Astrocyte of the spinal cord (primary cell): ENCODE results near the gene SS18L1.
A peak's percentile ranks its signal among the peaks of the same experiment; 100 is the strongest.
"Not testable (repeated sequence)": the region's sequence is repeated elsewhere in the genome, so short reads cannot be mapped to it uniquely, and the experiment has no call there.

ENCODE experiments used
- DNase-seq: peaks from one replicate; pipeline ENCODE4 v3.0.0; 2011; ENCODE audit warnings: low read depth, low spot score
- H3K4me3 ChIP-seq: 2 replicates; pipeline ENCODE4 v1.5.1; 2011; ENCODE audit warnings: low read depth, mild to moderate bottlenecking, low read length, moderate library complexity
- in situ Hi-C: cut with HindIII; loops from 2 replicates; pipeline ENCODE4 v1.10.0; 2017; ENCODE audit warnings: low sequenced_read_pairs
- TF ChIP-seq, protein P1 (sequence below): IDR thresholded peaks from 2 replicates; pipeline ENCODE4 v1.5.1; 2012; ENCODE audit warnings: low read depth, mild to moderate bottlenecking, low read length, inconsistent platforms

The SS18L1 gene

DNA sequence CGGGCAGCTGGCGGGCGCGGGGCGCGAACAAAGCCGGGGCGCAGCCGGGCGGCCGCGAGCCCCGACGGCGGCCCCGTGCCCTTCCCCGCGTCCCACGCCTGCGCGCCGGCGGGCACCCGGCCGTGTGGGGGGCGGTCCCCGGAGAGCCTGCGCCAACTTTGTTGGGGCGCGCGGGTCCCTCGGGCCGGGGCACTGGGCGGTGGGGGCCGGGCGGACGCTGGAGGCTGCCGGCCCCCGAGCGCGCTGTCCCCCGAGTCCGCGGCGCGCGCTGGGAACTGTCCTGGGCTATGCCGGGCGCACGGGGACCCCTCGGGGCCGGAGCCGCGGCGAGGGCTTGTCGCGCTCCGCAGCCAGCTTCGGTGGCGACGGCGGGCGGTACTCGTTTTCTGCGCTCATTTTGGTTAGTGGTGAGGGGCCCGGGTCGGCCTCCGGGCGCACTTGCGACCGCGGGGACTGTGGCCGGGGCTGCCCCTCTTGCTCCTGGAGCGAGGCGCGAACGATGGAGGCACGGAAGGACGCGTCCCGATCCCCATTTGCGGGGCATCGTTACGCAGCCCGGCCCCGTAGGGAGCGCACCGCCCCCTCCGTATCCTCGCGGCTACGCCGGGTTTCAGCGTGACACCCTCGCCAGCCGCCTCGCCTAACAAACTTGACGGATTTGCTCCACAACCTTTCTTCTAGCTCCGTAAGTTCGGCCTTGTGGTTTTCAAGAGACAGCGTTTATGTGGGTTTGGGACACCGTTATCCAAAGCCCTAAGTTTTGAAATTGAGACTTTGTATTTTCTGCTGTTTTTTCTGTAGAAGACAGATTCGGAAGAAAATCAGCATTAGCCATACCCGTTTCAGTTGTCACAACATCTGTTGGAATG, 622 bp downstream of the SS18L1 start:
- H3K4me3 ChIP-seq, result peak overlapping the region; percentile 64
- TF ChIP-seq, protein P1, sequence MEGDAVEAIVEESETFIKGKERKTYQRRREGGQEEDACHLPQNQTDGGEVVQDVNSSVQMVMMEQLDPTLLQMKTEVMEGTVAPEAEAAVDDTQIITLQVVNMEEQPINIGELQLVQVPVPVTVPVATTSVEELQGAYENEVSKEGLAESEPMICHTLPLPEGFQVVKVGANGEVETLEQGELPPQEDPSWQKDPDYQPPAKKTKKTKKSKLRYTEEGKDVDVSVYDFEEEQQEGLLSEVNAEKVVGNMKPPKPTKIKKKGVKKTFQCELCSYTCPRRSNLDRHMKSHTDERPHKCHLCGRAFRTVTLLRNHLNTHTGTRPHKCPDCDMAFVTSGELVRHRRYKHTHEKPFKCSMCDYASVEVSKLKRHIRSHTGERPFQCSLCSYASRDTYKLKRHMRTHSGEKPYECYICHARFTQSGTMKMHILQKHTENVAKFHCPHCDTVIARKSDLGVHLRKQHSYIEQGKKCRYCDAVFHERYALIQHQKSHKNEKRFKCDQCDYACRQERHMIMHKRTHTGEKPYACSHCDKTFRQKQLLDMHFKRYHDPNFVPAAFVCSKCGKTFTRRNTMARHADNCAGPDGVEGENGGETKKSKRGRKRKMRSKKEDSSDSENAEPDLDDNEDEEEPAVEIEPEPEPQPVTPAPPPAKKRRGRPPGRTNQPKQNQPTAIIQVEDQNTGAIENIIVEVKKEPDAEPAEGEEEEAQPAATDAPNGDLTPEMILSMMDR, result no peak
- in situ Hi-C loops, result no loop called here
- peak; percentile 57 for DNase-seq

DNA sequence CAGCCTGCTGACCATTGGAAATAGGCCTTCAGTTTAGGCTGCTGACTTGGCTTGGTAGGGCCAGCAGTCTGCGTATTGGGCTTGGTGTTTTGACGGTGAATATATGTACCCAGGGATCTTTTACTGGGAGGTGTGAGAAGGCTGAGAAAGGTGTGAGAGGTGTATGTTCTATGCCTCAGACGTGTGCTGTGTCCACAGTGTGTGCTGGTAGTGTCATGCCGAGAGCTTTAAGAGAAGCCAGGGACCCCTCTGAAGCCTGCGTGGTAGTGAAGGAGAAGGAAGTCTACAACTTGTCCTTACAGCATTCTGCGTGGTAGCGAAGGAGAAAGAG, 2.1 kb downstream of the SS18L1 start:
- in situ Hi-C loops, result no loop called here
- no peak overlapping the region for H3K4me3 ChIP-seq
- no peak for DNase-seq
- TF ChIP-seq, protein P1, result no peak

DNA sequence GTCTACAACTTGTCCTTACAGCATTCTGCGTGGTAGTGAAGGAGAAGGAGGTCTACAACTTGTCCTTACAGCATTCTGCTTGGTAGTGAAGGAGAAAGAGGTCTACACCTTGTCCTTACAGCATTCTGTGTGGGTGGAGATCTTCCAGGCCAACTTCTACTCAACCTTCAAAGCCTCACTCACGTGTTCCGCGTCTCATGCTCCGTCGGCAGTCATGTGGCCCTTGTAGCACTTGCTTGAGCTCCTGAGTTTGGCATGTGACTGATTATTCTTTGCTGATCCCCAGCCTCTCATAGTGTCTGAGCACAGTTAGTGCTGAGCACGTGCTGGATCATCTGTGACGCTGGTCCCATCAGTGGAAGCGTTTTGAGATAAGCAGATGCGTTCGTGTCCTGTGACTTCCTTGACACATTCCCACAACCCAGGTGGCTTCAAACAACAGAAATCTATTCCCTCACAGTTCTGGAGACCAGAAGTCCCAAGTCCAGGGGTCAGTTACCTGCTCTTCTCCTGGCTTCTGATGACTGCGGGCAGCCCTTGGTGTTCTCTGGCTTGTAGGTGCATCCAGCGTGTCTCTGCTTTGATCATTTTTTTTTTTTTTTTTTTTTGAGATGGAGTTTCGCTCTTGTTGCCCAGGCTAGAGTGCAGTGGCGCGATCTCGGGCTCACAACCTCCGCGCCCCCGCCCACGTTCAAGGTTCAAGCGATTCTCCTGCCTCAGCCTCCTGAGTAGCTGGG, 2.6 kb downstream of the SS18L1 start:
- TF ChIP-seq, protein P1, result no peak
- H3K4me3 ChIP-seq, result no peak overlapping the region
- DNase-seq, result no peak
- in situ Hi-C loops, result no loop called here

DNA sequence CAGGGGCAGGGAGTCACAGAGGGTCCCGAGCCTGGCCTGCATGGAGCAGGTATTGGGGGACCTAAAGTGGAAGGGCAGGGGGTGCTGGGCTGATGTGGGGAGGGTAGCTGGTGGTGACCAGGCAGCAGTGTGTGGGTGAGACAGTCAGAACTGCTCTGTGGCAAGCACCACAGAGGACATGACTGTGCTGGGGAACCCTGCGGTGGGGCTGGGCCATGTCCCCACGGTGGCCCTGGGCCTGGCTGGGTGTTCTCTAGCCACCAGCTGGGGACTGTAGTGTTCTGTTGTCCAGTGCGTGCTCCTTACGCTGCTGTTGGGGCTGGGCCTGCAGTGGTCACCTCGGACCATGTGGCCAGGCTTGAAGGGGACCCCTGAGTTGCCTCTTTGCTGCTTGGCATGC, 3.6 kb downstream of the SS18L1 start:
- in situ Hi-C loops, result no loop called here
- TF ChIP-seq, protein P1, result no peak
- H3K4me3 ChIP-seq, result no peak overlapping the region
- DNase-seq, result no peak

DNA sequence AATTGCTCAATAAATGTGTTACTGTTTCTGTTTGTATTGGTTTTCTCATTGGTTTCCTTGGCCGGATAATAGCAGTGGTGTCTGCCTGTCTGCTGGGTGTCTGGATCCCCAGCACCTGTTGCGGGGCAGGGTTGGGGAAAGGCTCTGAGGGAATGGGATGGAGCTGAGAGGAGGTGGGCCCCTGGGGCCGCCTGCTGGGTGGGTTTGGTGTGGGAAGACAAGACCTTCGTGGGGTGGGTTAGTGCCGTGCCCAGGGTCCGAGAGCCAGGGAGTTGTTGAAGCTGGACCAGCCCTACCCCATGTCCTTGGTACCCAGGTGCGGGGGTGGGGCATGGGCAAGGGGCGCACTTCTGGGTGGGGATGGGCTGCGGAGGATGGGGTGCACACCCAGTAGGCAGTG, 4.0 kb downstream of the SS18L1 start:
- no peak overlapping the region for H3K4me3 ChIP-seq
- DNase-seq, result no peak
- in situ Hi-C loops, result no loop called here
- TF ChIP-seq, protein P1, result no peak

DNA sequence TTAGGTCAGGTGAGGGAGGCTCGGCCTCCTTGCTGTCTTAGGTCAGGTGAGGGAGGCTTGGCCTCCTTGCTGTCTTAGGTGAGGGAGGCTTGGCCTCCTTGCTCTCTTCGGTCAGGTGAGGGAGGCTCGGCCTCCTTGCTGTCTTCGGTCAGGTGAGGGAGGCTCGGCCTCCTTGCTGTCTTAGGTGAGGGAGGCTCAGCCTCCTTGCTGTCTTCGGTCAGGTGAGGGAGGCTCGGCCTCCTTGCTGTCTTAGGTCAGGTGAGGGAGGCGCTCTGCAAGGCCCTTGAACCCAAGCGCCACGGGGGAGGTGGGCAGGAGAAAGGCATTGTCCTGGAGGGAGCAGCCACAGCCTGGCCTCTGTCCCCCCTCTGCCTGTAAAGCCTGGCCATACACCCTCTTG, 4.8 kb downstream of the SS18L1 start:
- H3K4me3 ChIP-seq, in situ Hi-C loops, DNase-seq: not testable (repeated sequence)

DNA sequence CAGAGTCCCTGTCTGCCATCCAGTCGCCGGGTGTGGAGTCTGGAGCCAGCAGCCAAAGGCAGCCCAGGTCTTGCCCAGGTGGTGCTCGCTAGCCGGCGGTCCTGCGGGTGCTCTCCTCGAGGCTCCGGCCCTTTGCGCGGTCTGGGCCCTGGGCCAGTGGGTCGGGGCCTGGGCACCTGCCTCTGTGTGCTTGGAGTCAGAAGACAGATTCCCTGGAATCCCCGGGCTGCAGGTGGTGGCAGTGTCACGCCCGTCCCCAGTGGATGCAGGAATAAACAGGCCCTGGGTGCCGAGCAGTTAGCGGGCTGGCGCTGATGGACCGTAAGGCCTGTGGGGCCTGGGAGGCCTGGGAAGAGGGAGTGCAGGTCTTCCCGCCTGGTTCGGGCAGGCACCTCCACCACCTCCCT, 5.3 kb downstream of the SS18L1 start:
- no peak for DNase-seq
- TF ChIP-seq, protein P1, result no peak
- in situ Hi-C loops, result no loop called here
- no peak overlapping the region for H3K4me3 ChIP-seq
